WTC11 (cell line): ENCODE results near the gene CCND1. TPM values are rescaled to one million over a fixed set of nuclear protein-coding genes. Genes with fewer than 3 reads are reported as not detected.
"Not testable (repeated sequence)": the region's sequence is repeated elsewhere in the genome, so short reads cannot be mapped to it uniquely, and the experiment has no call there.

ENCODE experiments used
- ATAC-seq: fragments of 200-7000 bp; cut with Tn5 transposase; 2 replicates; pipeline ENCODE4 v1.10.0; 2021; ENCODE audit warnings: mild to moderate bottlenecking, moderate library complexity
- CTCF ChIA-PET: fragments of 300-600 bp; sonication (Branson Sonifier 250); formaldehyde crosslinking; loops from one replicate; lab custom pipeline; 2021; ENCODE audit warnings: antibody characterized with exemption; lab: Charles Lee
- POLR2A ChIA-PET: fragments of 350-600 bp; sonication (Branson Sonifier 250); formaldehyde crosslinking; loops from one replicate; lab custom pipeline; 2021; ENCODE audit warnings: antibody characterized with exemption; lab: Charles Lee
- DNase-seq: peaks from one replicate; pipeline ENCODE4 v3.0.0; 2021; ENCODE audit warnings: low spot score
- H3K27ac Mint-ChIP-seq: 2 replicates; pipeline ENCODE4 v1.8.0; 2021; ENCODE audit warnings: mixed read lengths
- H3K27me3 Mint-ChIP-seq: 2 replicates; pipeline ENCODE4 v1.8.0; 2021; ENCODE audit warnings: low read depth, mild to moderate bottlenecking, moderate library complexity, mixed read lengths
- H3K36me3 Mint-ChIP-seq: 2 replicates; pipeline ENCODE4 v1.8.0; 2021; ENCODE audit warnings: mixed read lengths
- H3K4me1 Mint-ChIP-seq: 2 replicates; pipeline ENCODE4 v1.8.0; 2022; ENCODE audit warnings: mixed read lengths
- H3K4me3 Mint-ChIP-seq: 2 replicates; pipeline ENCODE4 v1.8.0; 2021; ENCODE audit warnings: mild to moderate bottlenecking, moderate library complexity, mixed read lengths
- H3K9me3 Mint-ChIP-seq: 2 replicates; pipeline ENCODE4 v1.8.0; 2021; ENCODE audit warnings: mixed read lengths
- ARID4B ChIP-seq: sonication (generic); formaldehyde crosslinking; IDR thresholded peaks from 2 replicates; pipeline ENCODE4 v1.8.0; 2023; ENCODE audit warnings: missing genetic modification reagents, mild to moderate bottlenecking, borderline replicate concordance
- E2F1 ChIP-seq: sonication (generic); formaldehyde crosslinking; IDR thresholded peaks from 2 replicates; pipeline ENCODE4 v1.8.0; 2022; ENCODE audit warnings: mild to moderate bottlenecking, missing genetic modification reagents
- ELF4 ChIP-seq: sonication (generic); formaldehyde crosslinking; IDR thresholded peaks from 2 replicates; pipeline ENCODE4 v1.8.1; 2022; ENCODE audit warnings: low read depth, mild to moderate bottlenecking, moderate library complexity, missing genetic modification reagents
- FOXK1 ChIP-seq: sonication (generic); formaldehyde crosslinking; IDR thresholded peaks from 2 replicates; pipeline ENCODE4 v1.8.0; 2022; ENCODE audit warnings: mild to moderate bottlenecking, moderate library complexity, missing genetic modification reagents
- MYBL2 ChIP-seq: sonication (generic); formaldehyde crosslinking; IDR thresholded peaks from 2 replicates; pipeline ENCODE4 v1.8.1; 2023; ENCODE audit warnings: mild to moderate bottlenecking, moderate library complexity, missing genetic modification reagents
- NFATC4 ChIP-seq: fragments of 250-450 bp; sonication (Bioruptor Pico); IDR thresholded peaks from 2 replicates; pipeline ENCODE4 v1.9.0; 2021; ENCODE audit warnings: mild to moderate bottlenecking
- NFE2L1 ChIP-seq: sonication (generic); formaldehyde crosslinking; IDR thresholded peaks from 2 replicates; pipeline ENCODE4 v1.8.1; 2023; ENCODE audit warnings: missing genetic modification reagents
- NR1H2 ChIP-seq: sonication (generic); formaldehyde crosslinking; IDR thresholded peaks from 2 replicates; pipeline ENCODE4 v1.9.0; 2021; ENCODE audit warnings: mild to moderate bottlenecking, moderate library complexity, missing genetic modification reagents
- SOX15 ChIP-seq: fragments of 250-450 bp; sonication (Bioruptor Pico); IDR thresholded peaks from 2 replicates; pipeline ENCODE4 v1.9.0; 2021; ENCODE audit warnings: mild to moderate bottlenecking
- ZNF138 ChIP-seq: sonication (generic); formaldehyde crosslinking; conservative IDR thresholded peaks from 2 replicates; pipeline ENCODE4 v1.8.1; 2022; ENCODE audit warnings: mild to moderate bottlenecking, moderate library complexity, missing genetic modification reagents
- total RNA-seq: library from RNA; stranded (reverse); gene quantifications from 3 replicates; pipeline ENCODE4 v1.2.3, GENCODE V29; 2021
- TF ChIP-seq, protein P1 (sequence below): fragments of 250-450 bp; sonication (Bioruptor Pico); IDR thresholded peaks from 2 replicates; pipeline ENCODE4 v2.1.2; 2022; ENCODE audit warnings: mild to moderate bottlenecking, moderate library complexity
- TF ChIP-seq, protein P2 (sequence below): sonication (generic); formaldehyde crosslinking; IDR thresholded peaks from 2 replicates; pipeline ENCODE4 v1.8.0; 2022; ENCODE audit warnings: missing genetic modification reagents
- TF ChIP-seq, protein P3 (sequence below): sonication (generic); formaldehyde crosslinking; IDR thresholded peaks from 2 replicates; pipeline ENCODE4 v1.8.1; 2023; ENCODE audit warnings: mild to moderate bottlenecking, missing genetic modification reagents

CCND1 gene
- total RNA-seq, 1 experiment from 2014 or later, result 212 TPM

DNA sequence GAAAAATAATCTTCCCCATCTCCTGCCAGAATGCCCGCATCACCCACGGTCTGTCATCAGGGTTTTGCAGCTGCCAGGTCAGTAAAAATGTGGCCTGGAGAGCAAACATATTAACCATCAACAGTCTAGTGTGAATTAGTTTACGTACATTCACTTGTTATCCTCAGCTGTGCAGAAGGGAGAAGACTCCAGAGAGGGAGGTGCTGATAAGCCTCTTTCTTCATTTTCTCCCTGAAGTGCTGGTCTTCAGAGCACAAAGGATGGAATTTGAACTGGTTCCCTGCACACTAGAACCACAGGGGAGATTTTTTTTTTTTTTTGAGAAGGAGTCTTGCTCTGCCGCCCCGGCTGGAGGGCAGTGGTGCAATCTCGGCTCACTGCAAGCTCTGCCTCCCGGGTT lies 54.6 kb downstream of the CCND1 start:
- DNase-seq (no peak), ATAC-seq (no peak)
- ChIA-PET CTCF (interaction anchor here (1.2 to 1.6 kb wide), 4 partner anchors 11 to 197 kb away, joined by 3 to 5 read pairs (median 4); no protein-coding TSS in a partner anchor), POLR2A (no interaction called here)
- TF ChIP-seq SOX15 (CRISPR knock-in tag) (no peak), NFE2L1 (CRISPR knock-in tag) (no peak), FOXK1 (CRISPR knock-in tag) (no peak), E2F1 (CRISPR knock-in tag) (no peak)
- TF ChIP-seq, protein P1, sequence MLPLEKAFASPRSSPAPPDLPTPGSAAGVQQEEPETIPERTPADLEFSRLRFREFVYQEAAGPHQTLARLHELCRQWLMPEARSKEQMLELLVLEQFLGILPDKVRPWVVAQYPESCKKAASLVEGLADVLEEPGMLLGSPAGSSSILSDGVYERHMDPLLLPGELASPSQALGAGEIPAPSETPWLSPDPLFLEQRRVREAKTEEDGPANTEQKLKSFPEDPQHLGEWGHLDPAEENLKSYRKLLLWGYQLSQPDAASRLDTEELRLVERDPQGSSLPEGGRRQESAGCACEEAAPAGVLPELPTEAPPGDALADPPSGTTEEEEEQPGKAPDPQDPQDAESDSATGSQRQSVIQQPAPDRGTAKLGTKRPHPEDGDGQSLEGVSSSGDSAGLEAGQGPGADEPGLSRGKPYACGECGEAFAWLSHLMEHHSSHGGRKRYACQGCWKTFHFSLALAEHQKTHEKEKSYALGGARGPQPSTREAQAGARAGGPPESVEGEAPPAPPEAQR, result no peak
- TF ChIP-seq, protein P2, sequence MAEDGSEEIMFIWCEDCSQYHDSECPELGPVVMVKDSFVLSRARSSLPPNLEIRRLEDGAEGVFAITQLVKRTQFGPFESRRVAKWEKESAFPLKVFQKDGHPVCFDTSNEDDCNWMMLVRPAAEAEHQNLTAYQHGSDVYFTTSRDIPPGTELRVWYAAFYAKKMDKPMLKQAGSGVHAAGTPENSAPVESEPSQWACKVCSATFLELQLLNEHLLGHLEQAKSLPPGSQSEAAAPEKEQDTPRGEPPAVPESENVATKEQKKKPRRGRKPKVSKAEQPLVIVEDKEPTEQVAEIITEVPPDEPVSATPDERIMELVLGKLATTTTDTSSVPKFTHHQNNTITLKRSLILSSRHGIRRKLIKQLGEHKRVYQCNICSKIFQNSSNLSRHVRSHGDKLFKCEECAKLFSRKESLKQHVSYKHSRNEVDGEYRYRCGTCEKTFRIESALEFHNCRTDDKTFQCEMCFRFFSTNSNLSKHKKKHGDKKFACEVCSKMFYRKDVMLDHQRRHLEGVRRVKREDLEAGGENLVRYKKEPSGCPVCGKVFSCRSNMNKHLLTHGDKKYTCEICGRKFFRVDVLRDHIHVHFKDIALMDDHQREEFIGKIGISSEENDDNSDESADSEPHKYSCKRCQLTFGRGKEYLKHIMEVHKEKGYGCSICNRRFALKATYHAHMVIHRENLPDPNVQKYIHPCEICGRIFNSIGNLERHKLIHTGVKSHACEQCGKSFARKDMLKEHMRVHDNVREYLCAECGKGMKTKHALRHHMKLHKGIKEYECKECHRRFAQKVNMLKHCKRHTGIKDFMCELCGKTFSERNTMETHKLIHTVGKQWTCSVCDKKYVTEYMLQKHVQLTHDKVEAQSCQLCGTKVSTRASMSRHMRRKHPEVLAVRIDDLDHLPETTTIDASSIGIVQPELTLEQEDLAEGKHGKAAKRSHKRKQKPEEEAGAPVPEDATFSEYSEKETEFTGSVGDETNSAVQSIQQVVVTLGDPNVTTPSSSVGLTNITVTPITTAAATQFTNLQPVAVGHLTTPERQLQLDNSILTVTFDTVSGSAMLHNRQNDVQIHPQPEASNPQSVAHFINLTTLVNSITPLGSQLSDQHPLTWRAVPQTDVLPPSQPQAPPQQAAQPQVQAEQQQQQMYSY (CRISPR knock-in tag), result no peak
- TF ChIP-seq, all 79 proteins: peak for 0
- Mint-ChIP-seq H3K27me3 (no peaks in the 10 kb centered on the region), H3K4me3 (no peak overlapping the region), H3K27ac (no peak overlapping the region), H3K9me3 (no peaks in the 10 kb centered on the region), H3K4me1 (peaks cover 40% of the 10 kb centered on the region), H3K36me3 (peaks cover 13% of the 10 kb centered on the region)

DNA sequence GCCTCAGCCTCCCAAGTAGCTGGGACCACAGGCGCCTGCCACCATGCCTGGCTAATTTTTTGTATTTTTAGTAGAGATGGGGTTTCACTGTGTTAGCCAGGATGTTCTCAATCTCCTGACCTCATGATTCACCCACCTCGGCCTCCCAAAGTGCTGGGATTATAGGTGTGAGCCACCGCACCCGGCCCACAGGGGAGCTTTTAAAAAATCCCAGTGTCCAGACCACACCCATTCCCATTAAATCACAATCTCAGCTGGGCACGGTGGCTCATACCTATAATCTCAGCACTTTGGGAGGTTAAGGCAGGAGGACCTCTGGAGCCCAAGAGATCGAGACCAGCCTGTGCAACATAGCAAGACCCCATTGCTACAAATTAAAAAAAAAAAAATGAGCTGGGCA lies 55.0 kb downstream of the CCND1 start:
- H3K36me3 Mint-ChIP-seq, result peaks cover 13% of the 10 kb centered on the region
- POLR2A ChIA-PET, result interaction anchor here (0.7 kb wide), 1 partner anchor 1177 kb away, joined by 3 read pairs; no protein-coding TSS in a partner anchor
- not testable (repeated sequence) for H3K4me3 Mint-ChIP-seq, H3K27ac Mint-ChIP-seq, H3K9me3 Mint-ChIP-seq, H3K27me3 Mint-ChIP-seq, ATAC-seq, DNase-seq
- H3K4me1 Mint-ChIP-seq, result peaks cover 43% of the 10 kb centered on the region
- CTCF ChIA-PET, result interaction anchor here (1.2 to 1.6 kb wide), 4 partner anchors 12 to 197 kb away, joined by 3 to 5 read pairs (median 4); no protein-coding TSS in a partner anchor

GRCh38 chr11:69696749-69697468 lies 56.0 kb downstream of the CCND1 start:
- DNase-seq (no peak), ATAC-seq (no peak)
- Mint-ChIP-seq H3K27ac (peak overlapping the region; percentile 80), H3K36me3 (peaks cover 13% of the 10 kb centered on the region), H3K9me3 (no peaks in the 10 kb centered on the region), H3K27me3 (no peaks in the 10 kb centered on the region), H3K4me1 (peaks cover 46% of the 10 kb centered on the region), H3K4me3 (no peak overlapping the region)
- POLR2A ChIA-PET, result no interaction called here
- CTCF ChIA-PET, result interaction anchor here (1.2 to 1.3 kb wide), 2 partner anchors 12 to 22 kb away, joined by 5 read pairs; no protein-coding TSS in a partner anchor
- TF ChIP-seq ELF4 (CRISPR knock-in tag) (no peak), ARID4B (CRISPR knock-in tag) (no peak), ZNF138 (CRISPR knock-in tag) (no peak), NR1H2 (CRISPR knock-in tag) (no peak), NFATC4 (no peak), MYBL2 (no peak)
- TF ChIP-seq, protein P3, sequence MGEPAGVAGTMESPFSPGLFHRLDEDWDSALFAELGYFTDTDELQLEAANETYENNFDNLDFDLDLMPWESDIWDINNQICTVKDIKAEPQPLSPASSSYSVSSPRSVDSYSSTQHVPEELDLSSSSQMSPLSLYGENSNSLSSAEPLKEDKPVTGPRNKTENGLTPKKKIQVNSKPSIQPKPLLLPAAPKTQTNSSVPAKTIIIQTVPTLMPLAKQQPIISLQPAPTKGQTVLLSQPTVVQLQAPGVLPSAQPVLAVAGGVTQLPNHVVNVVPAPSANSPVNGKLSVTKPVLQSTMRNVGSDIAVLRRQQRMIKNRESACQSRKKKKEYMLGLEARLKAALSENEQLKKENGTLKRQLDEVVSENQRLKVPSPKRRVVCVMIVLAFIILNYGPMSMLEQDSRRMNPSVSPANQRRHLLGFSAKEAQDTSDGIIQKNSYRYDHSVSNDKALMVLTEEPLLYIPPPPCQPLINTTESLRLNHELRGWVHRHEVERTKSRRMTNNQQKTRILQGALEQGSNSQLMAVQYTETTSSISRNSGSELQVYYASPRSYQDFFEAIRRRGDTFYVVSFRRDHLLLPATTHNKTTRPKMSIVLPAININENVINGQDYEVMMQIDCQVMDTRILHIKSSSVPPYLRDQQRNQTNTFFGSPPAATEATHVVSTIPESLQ (CRISPR knock-in tag), result no peak
